ENCODE measurements around the gene CLIC2.
"Not testable (repeated sequence)": the region's sequence is repeated elsewhere in the genome, so short reads cannot be mapped to it uniquely, and the experiment has no call there.

CLIC2 gene

GRCh38 chrX:155334486-155335336, at the start of gene CLIC2:
Gene CLIC2 (minus strand): TSS chrX:155334614. CDS start chrX:155334427, 187 bp downstream.
- no peak for DNase-seq (ENCODE audit: low read depth)
- TF ChIP-seq CTCF (conservative IDR thresholded peaks at IDR 0.05; ENCODE audit: low read depth, low read length) = no peak
- H3K4me3 ChIP-seq (ENCODE audit: low read length) = no peak within 1 kb of the TSS

GRCh38 chrX:155382529-155382967, 48.1 kb upstream of the CLIC2 start:
- not testable (repeated sequence) for H3K4me3 ChIP-seq (ENCODE audit: low read length); DNase-seq (ENCODE audit: low read depth)

- not testable (repeated sequence) for DNase-seq (ENCODE audit: low read depth); H3K4me3 ChIP-seq (ENCODE audit: low read length)
Measured at GRCh38 chrX:155381843-155382528, 47.6 kb upstream of the CLIC2 start, which contains the start of gene F8A2. Gene F8A2 (plus strand): TSS chrX:155382095. CDS start chrX:155382115, 20 bp downstream.

- not testable (repeated sequence) for DNase-seq (ENCODE audit: low read depth); H3K4me3 ChIP-seq (ENCODE audit: low read length)
Measured at GRCh38 chrX:155379802-155380201, 45.4 kb upstream of the CLIC2 start.

GRCh38 chrX:155373777-155374458, 39.5 kb upstream of the CLIC2 start:
- not testable (repeated sequence) for H3K4me3 ChIP-seq (ENCODE audit: low read length); DNase-seq (ENCODE audit: low read depth)

- H3K4me3 ChIP-seq (ENCODE audit: low read length); DNase-seq (ENCODE audit: low read depth): not testable (repeated sequence)
Measured at GRCh38 chrX:155363712-155364111, 29.3 kb upstream of the CLIC2 start.

- DNase-seq (ENCODE audit: low read depth) = not testable (repeated sequence)
Measured at GRCh38 chrX:155349448-155349847, 15.0 kb upstream of the CLIC2 start.

GRCh38 chrX:155345689-155346088, 11.3 kb upstream of the CLIC2 start:
- not testable (repeated sequence) for H3K4me3 ChIP-seq (ENCODE audit: low read length); DNase-seq (ENCODE audit: low read depth)

More at GRCh38 chrX:155349448-155349847, 15.0 kb upstream of the CLIC2 start:
- H3K4me3 ChIP-seq (ENCODE audit: low read length) = not testable (repeated sequence)

GRCh38 chrX:155335337-155335712, 911 bp upstream of the CLIC2 start:
- not testable (repeated sequence) for DNase-seq (ENCODE audit: low read depth); H3K4me3 ChIP-seq (ENCODE audit: low read length)

GRCh38 chrX:155333544-155334100, 792 bp downstream of the CLIC2 start:
- no peak for DNase-seq (ENCODE audit: low read depth)
- no peak overlapping the region for H3K4me3 ChIP-seq (ENCODE audit: low read length)
- TF ChIP-seq CTCF (conservative IDR thresholded peaks at IDR 0.05; ENCODE audit: low read depth, low read length) = no peak

GRCh38 chrX:155330992-155331391, 3.4 kb downstream of the CLIC2 start:
- DNase-seq (ENCODE audit: low read depth) = no peak
- no peak overlapping the region for H3K4me3 ChIP-seq (ENCODE audit: low read length)
- no peak for TF ChIP-seq CTCF (conservative IDR thresholded peaks at IDR 0.05; ENCODE audit: low read depth, low read length)
